Measurements from ENCODE around the gene GRIPAP1. TPM values are rescaled to one million over a fixed set of nuclear protein-coding genes. Genes with fewer than 3 reads are reported as not detected.
A peak's percentile ranks its signal among the peaks of the same experiment; 100 is the strongest.

GRIPAP1 gene
- total and polyA plus RNA-seq, 2 donors, result 19.5 to 37.0 TPM

- under 1% methylated on average over 66 of the region's 66 CpGs for WGBS
- Histone ChIP-seq H3K9me3 (ENCODE audit: control insufficient read depth in 2 of 2, insufficient read depth in 1 of 2, low read length in 1 of 2) (peaks cover 0 to 7% of the 10 kb centered on the region in 2 donors), H3K27me3 (ENCODE audit: control insufficient read depth in 2 of 2, insufficient read depth in 1 of 2, low read length in 1 of 2) (no peaks in the 10 kb centered on the region), H3K27ac (ENCODE audit: low read depth in 1 of 2, low read length in 1 of 2) (peak overlapping the region; percentile 99), H3K36me3 (ENCODE audit: control insufficient read depth in 2 of 2, insufficient read depth in 2 of 2, low read length in 1 of 2) (peaks cover 10 to 21% of the 10 kb centered on the region in 2 donors), H3K4me1 (ENCODE audit: control insufficient read depth in 2 of 2, insufficient read depth in 2 of 2, low read length in 2 of 2) (peaks cover 3 to 20% of the 10 kb centered on the region in 2 donors), H3K4me3 (ENCODE audit: low read length in 2 of 2) (peak overlapping the region; percentile 67 to 77)
- peak; percentile 82 to 96 (median 91) for DNase-seq (ENCODE audit: low read depth in 6 of 9, low spot score in 9 of 9)
Observed at GRCh38 chrX:48957827-48958634, 44.0 kb downstream of the GRIPAP1 start.

- peaks cover 3 to 25% of the 10 kb centered on the region in 2 donors for H3K4me1 ChIP-seq (ENCODE audit: control insufficient read depth in 2 of 2, insufficient read depth in 2 of 2, low read length in 2 of 2)
- WGBS, result under 1% methylated on average over 53 of the region's 53 CpGs
- no peaks in the 10 kb centered on the region for H3K27me3 ChIP-seq (ENCODE audit: control insufficient read depth in 2 of 2, insufficient read depth in 1 of 2, low read length in 1 of 2)
- H3K9me3 ChIP-seq (ENCODE audit: control insufficient read depth in 2 of 2, insufficient read depth in 1 of 2, low read length in 1 of 2), result peaks cover 0 to 7% of the 10 kb centered on the region in 2 donors
- peak in 4 of 9 donors; percentile 66 to 89 (median 78) for DNase-seq (ENCODE audit: low read depth in 6 of 9, low spot score in 9 of 9)
- peak within 1 kb of the TSS; percentile 99 for H3K27ac ChIP-seq (ENCODE audit: low read depth in 1 of 2, low read length in 1 of 2)
- peak within 1 kb of the TSS; percentile 67 to 77 for H3K4me3 ChIP-seq (ENCODE audit: low read length in 2 of 2)
- peaks cover 10 to 21% of the 10 kb centered on the region in 2 donors for H3K36me3 ChIP-seq (ENCODE audit: control insufficient read depth in 2 of 2, insufficient read depth in 2 of 2, low read length in 1 of 2)
Observed at GRCh38 chrX:48957477-48957826, 44.6 kb downstream of the GRIPAP1 start, which contains the start of gene OTUD5. Gene OTUD5, minus strand, starts transcription at chrX:48957607. Its CDS starts 37 bp downstream, at chrX:48957570.

- Histone ChIP-seq H3K4me1 (ENCODE audit: control insufficient read depth in 2 of 2, insufficient read depth in 2 of 2, low read length in 2 of 2) (peaks cover 3 to 25% of the 10 kb centered on the region in 2 donors), H3K4me3 (ENCODE audit: low read length in 2 of 2) (peak overlapping the region; percentile 64 to 77), H3K9me3 (ENCODE audit: control insufficient read depth in 2 of 2, insufficient read depth in 1 of 2, low read length in 1 of 2) (peaks cover 0 to 7% of the 10 kb centered on the region in 2 donors), H3K36me3 (ENCODE audit: control insufficient read depth in 2 of 2, insufficient read depth in 2 of 2, low read length in 1 of 2) (peaks cover 10 to 21% of the 10 kb centered on the region in 2 donors), H3K27me3 (ENCODE audit: control insufficient read depth in 2 of 2, insufficient read depth in 1 of 2, low read length in 1 of 2) (no peaks in the 10 kb centered on the region), H3K27ac (ENCODE audit: low read depth in 1 of 2, low read length in 1 of 2) (peak overlapping the region; percentile 17 to 99)
- DNase-seq (ENCODE audit: low read depth in 6 of 9, low spot score in 9 of 9), result no peak
- 3% methylated on average over 61 of the region's 61 CpGs for WGBS
Observed at GRCh38 chrX:48956728-48957414, 45.2 kb downstream of the GRIPAP1 start.

- 100% methylated on average over 1 of the region's 1 CpG for WGBS
- Histone ChIP-seq H3K4me3 (ENCODE audit: low read length in 2 of 2) (no peak overlapping the region), H3K4me1 (ENCODE audit: control insufficient read depth in 2 of 2, insufficient read depth in 2 of 2, low read length in 2 of 2) (peaks cover 6 to 12% of the 10 kb centered on the region in 2 donors)
Observed at GRCh38 chrX:48948589-48948988, 53.5 kb downstream of the GRIPAP1 start.

GRCh38 chrX:48945517-48946348 lies 56.3 kb downstream of the GRIPAP1 start:
- 65% methylated on average over 8 of the region's 8 CpGs for WGBS
- peaks cover 11 to 24% of the 10 kb centered on the region in 2 donors for H3K4me1 ChIP-seq (ENCODE audit: control insufficient read depth in 2 of 2, insufficient read depth in 2 of 2, low read length in 2 of 2)

More at GRCh38 chrX:48948589-48948988, 53.5 kb downstream of the GRIPAP1 start:
- H3K36me3 ChIP-seq (ENCODE audit: control insufficient read depth in 2 of 2, insufficient read depth in 2 of 2, low read length in 1 of 2), result peaks cover 2 to 10% of the 10 kb centered on the region in 2 donors
- H3K27me3 ChIP-seq (ENCODE audit: control insufficient read depth in 2 of 2, insufficient read depth in 1 of 2, low read length in 1 of 2), result no peaks in the 10 kb centered on the region
- no peak overlapping the region for H3K27ac ChIP-seq (ENCODE audit: low read depth in 1 of 2, low read length in 1 of 2)
- no peak for DNase-seq (ENCODE audit: low read depth in 6 of 9, low spot score in 9 of 9)
- H3K9me3 ChIP-seq (ENCODE audit: control insufficient read depth in 2 of 2, insufficient read depth in 1 of 2, low read length in 1 of 2), result no peaks in the 10 kb centered on the region

GRCh38 chrX:48942895-48943294 lies 59.2 kb downstream of the GRIPAP1 start:
- WGBS, result 97% methylated on average over 2 of the region's 2 CpGs
- Histone ChIP-seq H3K4me1 (ENCODE audit: control insufficient read depth in 2 of 2, insufficient read depth in 2 of 2, low read length in 2 of 2) (peaks cover 25 to 50% of the 10 kb centered on the region in 2 donors), H3K27ac (ENCODE audit: low read depth in 1 of 2, low read length in 1 of 2) (no peak overlapping the region), H3K9me3 (ENCODE audit: control insufficient read depth in 2 of 2, insufficient read depth in 1 of 2, low read length in 1 of 2) (no peaks in the 10 kb centered on the region), H3K4me3 (ENCODE audit: low read length in 2 of 2) (no peak overlapping the region), H3K27me3 (ENCODE audit: control insufficient read depth in 2 of 2, insufficient read depth in 1 of 2, low read length in 1 of 2) (no peaks in the 10 kb centered on the region), H3K36me3 (ENCODE audit: control insufficient read depth in 2 of 2, insufficient read depth in 2 of 2, low read length in 1 of 2) (peaks cover 3 to 7% of the 10 kb centered on the region in 2 donors)
- no peak for DNase-seq (ENCODE audit: low read depth in 6 of 9, low spot score in 9 of 9)

More at GRCh38 chrX:48945517-48946348, 56.3 kb downstream of the GRIPAP1 start:
- H3K36me3 ChIP-seq (ENCODE audit: control insufficient read depth in 2 of 2, insufficient read depth in 2 of 2, low read length in 1 of 2), result peaks cover 0 to 12% of the 10 kb centered on the region in 2 donors
- no peaks in the 10 kb centered on the region for H3K9me3 ChIP-seq (ENCODE audit: control insufficient read depth in 2 of 2, insufficient read depth in 1 of 2, low read length in 1 of 2)
- no peak overlapping the region for H3K4me3 ChIP-seq (ENCODE audit: low read length in 2 of 2)
- no peaks in the 10 kb centered on the region for H3K27me3 ChIP-seq (ENCODE audit: control insufficient read depth in 2 of 2, insufficient read depth in 1 of 2, low read length in 1 of 2)
- no peak overlapping the region for H3K27ac ChIP-seq (ENCODE audit: low read depth in 1 of 2, low read length in 1 of 2)
- peak in 1 of 9 donors; percentile 63 for DNase-seq (ENCODE audit: low read depth in 6 of 9, low spot score in 9 of 9)

GRCh38 chrX:48940404-48940955 lies 61.6 kb downstream of the GRIPAP1 start:
- Histone ChIP-seq H3K36me3 (ENCODE audit: control insufficient read depth in 2 of 2, insufficient read depth in 2 of 2, low read length in 1 of 2) (peaks cover 6 to 7% of the 10 kb centered on the region in 2 donors), H3K9me3 (ENCODE audit: control insufficient read depth in 2 of 2, insufficient read depth in 1 of 2, low read length in 1 of 2) (no peaks in the 10 kb centered on the region), H3K4me3 (ENCODE audit: low read length in 2 of 2) (no peak overlapping the region), H3K27me3 (ENCODE audit: control insufficient read depth in 2 of 2, insufficient read depth in 1 of 2, low read length in 1 of 2) (no peaks in the 10 kb centered on the region), H3K4me1 (ENCODE audit: control insufficient read depth in 2 of 2, insufficient read depth in 2 of 2, low read length in 2 of 2) (peaks cover 45 to 67% of the 10 kb centered on the region in 2 donors), H3K27ac (ENCODE audit: low read depth in 1 of 2, low read length in 1 of 2) (peak overlapping the region; percentile 84 to 92)
- 59% methylated on average over 2 of the region's 2 CpGs for WGBS
- no peak for DNase-seq (ENCODE audit: low read depth in 6 of 9, low spot score in 9 of 9)

GRCh38 chrX:48939524-48940228 lies 62.4 kb downstream of the GRIPAP1 start:
- H3K4me1 ChIP-seq (ENCODE audit: control insufficient read depth in 2 of 2, insufficient read depth in 2 of 2, low read length in 2 of 2), result peaks cover 45 to 73% of the 10 kb centered on the region in 2 donors
- peak in 2 of 9 donors; percentile 41 to 73 for DNase-seq (ENCODE audit: low read depth in 6 of 9, low spot score in 9 of 9)

More at GRCh38 chrX:48939524-48940228, 62.4 kb downstream of the GRIPAP1 start:
- 12% methylated on average over 3 of the region's 3 CpGs for WGBS
- Histone ChIP-seq H3K27me3 (ENCODE audit: control insufficient read depth in 2 of 2, insufficient read depth in 1 of 2, low read length in 1 of 2) (no peaks in the 10 kb centered on the region), H3K36me3 (ENCODE audit: control insufficient read depth in 2 of 2, insufficient read depth in 2 of 2, low read length in 1 of 2) (peaks cover 10 to 15% of the 10 kb centered on the region in 2 donors), H3K4me3 (ENCODE audit: low read length in 2 of 2) (peak overlapping the region; percentile 6 to 15), H3K9me3 (ENCODE audit: control insufficient read depth in 2 of 2, insufficient read depth in 1 of 2, low read length in 1 of 2) (no peaks in the 10 kb centered on the region), H3K27ac (ENCODE audit: low read depth in 1 of 2, low read length in 1 of 2) (peak overlapping the region; percentile 84 to 92)
